A549 (cell line): ENCODE measurements around the gene MROH2B. TPM values are rescaled to one million over a fixed set of nuclear protein-coding genes. Genes with fewer than 3 reads are reported as not detected.

Experiments
- ATAC-seq, 2 experiments: fragments of 200-7000 bp in 1 of 2; fragments of >200 bp in 1 of 2; cut with Nextera tagmentation in 1 of 2; cut with Tn5 transposase in 1 of 2; 3 replicates each; pipeline versions ENCODE4 v1.8.0 to v1.9.1; 2018 to 2020; ENCODE audit warnings: mild to moderate bottlenecking in 1 of 2, moderate library complexity in 1 of 2
- CTCF ChIA-PET: fragments of 300-600 bp; sonication (Branson Sonifier 250); formaldehyde crosslinking; extraction: SDS; loops from one replicate; lab custom pipeline; 2021; ENCODE audit warnings: antibody characterized with exemption, inconsistent platforms; lab: Yijun Ruan, JAX
- POLR2A ChIA-PET: fragments of 350-600 bp; formaldehyde crosslinking; extraction: SDS; loops from one replicate; lab custom pipeline; 2021; ENCODE audit warnings: antibody characterized with exemption, inconsistent platforms; lab: Yijun Ruan, JAX
- DNase-seq, 2 experiments: peaks; one replicate each; pipeline versions ENCODE4 v3.0.0 to v3.0.0-alpha.2; 2011 to 2016; ENCODE audit warnings: low read depth in 1 of 2, low spot score in 1 of 2
- FAIRE-seq: peaks from 2 replicates; lab custom pipeline; 2011; peaks lifted over from hg19 to GRCh38; lab: Jason Lieb, UNC
- H3K27ac ChIP-seq, 2 experiments: fragments of >200 bp; sonication (Bioruptor Twin); formaldehyde crosslinking; 3 replicates each; pipeline ENCODE4 v1.5.1; 2016 to 2017
- H3K4me1 ChIP-seq: fragments of >200 bp; sonication (Bioruptor Twin); formaldehyde crosslinking; 3 replicates; pipeline ENCODE4 v1.6.1; 2016
- H3K4me2 ChIP-seq: fragments of >200 bp; sonication (Bioruptor Twin); formaldehyde crosslinking; 3 replicates; pipeline ENCODE4 v1.6.1; 2016
- H3K4me3 ChIP-seq: fragments of >200 bp; sonication (Bioruptor Twin); formaldehyde crosslinking; 3 replicates; pipeline ENCODE4 v1.5.1; 2016
- H3K9me3 ChIP-seq: fragments of >200 bp; sonication (Bioruptor Twin); formaldehyde crosslinking; 3 replicates; pipeline ENCODE4 v1.6.1; 2016
- CHD2 ChIP-seq: fragments of 150-350 bp; IDR thresholded peaks from 2 replicates; pipeline ENCODE4 v1.6.1; 2014; ENCODE audit warnings: low read length; ENCODE audit not compliant: partially characterized antibody
- CTCF ChIP-seq: fragments of >200 bp; sonication (Bioruptor Twin); formaldehyde crosslinking; IDR thresholded peaks from 3 replicates; pipeline ENCODE4 v1.5.1; 2016
- E2F6 ChIP-seq: IDR thresholded peaks from 2 replicates; pipeline ENCODE4 v1.6.1; 2012; ENCODE audit warnings: low read depth, borderline replicate concordance
- EHF ChIP-seq: fragments of 250-450 bp; sonication (Bioruptor Pico); IDR thresholded peaks from 2 replicates; pipeline ENCODE4 v1.5.0; 2020; ENCODE audit warnings: mild to moderate bottlenecking
- FOSL2 ChIP-seq, 2 experiments: fragments of 450-650 bp in 1 of 2; fragments of >200 bp in 1 of 2; sonication (Bioruptor Twin) in 1 of 2; formaldehyde crosslinking; IDR thresholded peaks; 2 replicates each; pipeline versions ENCODE4 v1.5.0 to v1.6.1; 2016 to 2020; ENCODE audit warnings: mild to moderate bottlenecking in 1 of 2, moderate library complexity in 1 of 2
- FOXS1 ChIP-seq: fragments of 250-450 bp; sonication (Bioruptor Pico); IDR thresholded peaks from 2 replicates; pipeline ENCODE4 v1.5.0; 2020; ENCODE audit warnings: mild to moderate bottlenecking, moderate library complexity
- HEYL ChIP-seq: fragments of 250-450 bp; sonication (Bioruptor Pico); IDR thresholded peaks from 2 replicates; pipeline ENCODE4 v1.8.0; 2021; ENCODE audit warnings: mild to moderate bottlenecking, moderate library complexity
- HOXB5 ChIP-seq: fragments of 250-450 bp; sonication (Bioruptor Pico); IDR thresholded peaks from 2 replicates; pipeline ENCODE4 v1.5.0; 2020; ENCODE audit warnings: mild to moderate bottlenecking, moderate library complexity
- JUNB ChIP-seq: fragments of >200 bp; sonication (Bioruptor Twin); formaldehyde crosslinking; IDR thresholded peaks from 2 replicates; pipeline ENCODE4 v1.6.1; 2016
- KDM5A ChIP-seq: fragments of 200-600 bp; sonication (generic); IDR thresholded peaks from 2 replicates; pipeline ENCODE4 v1.6.1; 2016; ENCODE audit warnings: antibody characterized with exemption, mild to moderate bottlenecking
- NPAS2 ChIP-seq: fragments of 250-450 bp; sonication (Bioruptor Pico); IDR thresholded peaks from 2 replicates; pipeline ENCODE4 v1.8.0; 2022; ENCODE audit warnings: mild to moderate bottlenecking, moderate library complexity, borderline replicate concordance
- NR3C1 ChIP-seq: fragments of >200 bp; sonication (Bioruptor Twin); formaldehyde crosslinking; IDR thresholded peaks from 3 replicates; pipeline ENCODE4 v1.6.1; 2017
- PHF8 ChIP-seq: fragments of 200-600 bp; sonication (generic); IDR thresholded peaks from 2 replicates; pipeline ENCODE4 v1.6.1; 2016; ENCODE audit warnings: low read depth, mild to moderate bottlenecking, antibody characterized with exemption, moderate library complexity, borderline replicate concordance
- RAD21 ChIP-seq, 2 experiments: fragments of >200 bp in 1 of 2; sonication (Bioruptor Twin) in 1 of 2; formaldehyde crosslinking in 1 of 2; IDR thresholded peaks in 1 of 2; conservative IDR thresholded peaks in 1 of 2; 2 replicates in 1 of 2; 3 replicates in 1 of 2; pipeline ENCODE4 v1.6.1; 2012 to 2018; ENCODE audit warnings: inconsistent platforms in 1 of 2
- RCOR1 ChIP-seq: fragments of 150-350 bp; IDR thresholded peaks from 2 replicates; pipeline ENCODE4 v1.6.1; 2014; ENCODE audit warnings: antibody characterized with exemption, low read length, low read depth
- REST ChIP-seq: fragments of 200-600 bp; sonication (generic); IDR thresholded peaks from 2 replicates; pipeline ENCODE4 v1.6.1; 2016; ENCODE audit warnings: antibody characterized with exemption, mild to moderate bottlenecking, moderate library complexity
- RNF2 ChIP-seq: fragments of 200-600 bp; sonication (generic); IDR thresholded peaks from 2 replicates; pipeline ENCODE4 v1.6.1; 2016; ENCODE audit warnings: low read depth, mild to moderate bottlenecking, antibody characterized with exemption, moderate library complexity, borderline replicate concordance
- SREBF2 ChIP-seq: fragments of 450-650 bp; IDR thresholded peaks from 2 replicates; pipeline ENCODE4 v1.6.1; 2014; ENCODE audit warnings: mild to moderate bottlenecking, moderate library complexity
- TP53 ChIP-seq: fragments of 250-450 bp; sonication (Bioruptor Pico); IDR thresholded peaks from 2 replicates; pipeline ENCODE4 v1.5.0; 2021; ENCODE audit warnings: mild to moderate bottlenecking, moderate library complexity
- ZC3H11A ChIP-seq: fragments of 450-650 bp; IDR thresholded peaks from 2 replicates; pipeline ENCODE4 v1.6.1; 2014; ENCODE audit warnings: antibody characterized with exemption, mild to moderate bottlenecking
- ZNF302 ChIP-seq: fragments of 250-450 bp; sonication (Bioruptor Pico); IDR thresholded peaks from 2 replicates; pipeline ENCODE4 v1.9.0; 2021; ENCODE audit warnings: inconsistent platforms, mild to moderate bottlenecking, moderate library complexity
- ZSCAN20 ChIP-seq: fragments of 250-450 bp; sonication (Bioruptor Pico); IDR thresholded peaks from 2 replicates; pipeline ENCODE4 v1.8.0; 2022; ENCODE audit warnings: mild to moderate bottlenecking, moderate library complexity
- polyA plus RNA-seq, 4 experiments: library from polyadenylated mRNA; depleted of rRNA in 3 of 4; stranded (reverse); fragments of >200 nt; fragmentation: RNase III in 1 of 4; extraction: RNeasy Plus Mini Kit Qiagen cat#74134 plus additional on column Dnase treatment in 1 of 4; gene quantifications; 2 replicates in 3 of 4; 3 replicates in 1 of 4; pipeline ENCODE4 v1.2.3, GENCODE V29; 2011 to 2017

The MROH2B gene
- polyA plus RNA-seq, 2 of the 4 experiments (the other 2 are of a cell fraction) = not detected

GRCh38 chr5:41109186-41109585 lies 38.0 kb upstream of the MROH2B start:
- Histone ChIP-seq H3K9me3 (no peaks in the 10 kb centered on the region), H3K27ac (no peak overlapping the region), H3K4me2 (no peak overlapping the region), H3K4me3 (no peak overlapping the region), H3K4me1 (no peaks in the 10 kb centered on the region)
- no peak for FAIRE-seq
- DNase-seq = no peak
- ChIA-PET CTCF (no interaction called here), POLR2A (no interaction called here)
- ATAC-seq = no peak
- no peak for TF ChIP-seq REST
- no peak for TF ChIP-seq CHD2
- no peak for TF ChIP-seq JUNB
- no peak for TF ChIP-seq CTCF
- TF ChIP-seq RNF2 = no peak
- no peak for TF ChIP-seq E2F6
- TF ChIP-seq PHF8 = no peak
- no peak for TF ChIP-seq EHF
- no peak for TF ChIP-seq SREBF2
- TF ChIP-seq TP53 (CRISPR knock-in tag) = no peak
- no peak for TF ChIP-seq RAD21 (conservative IDR thresholded peaks at IDR 0.05 in 1 of 2, IDR thresholded peaks at IDR 0.05 in 1 of 2)
- no peak for TF ChIP-seq ZNF302 (CRISPR knock-in tag)
- no peak for TF ChIP-seq HOXB5 (CRISPR knock-in tag)
- no peak for TF ChIP-seq NR3C1
- no peak for TF ChIP-seq HEYL
- no peak for TF ChIP-seq FOSL2 (IDR thresholded peaks at IDR 0.05)
- TF ChIP-seq FOSL2 (CRISPR knock-in tag; IDR thresholded peaks at IDR 0.05) = no peak

GRCh38 chr5:41102341-41102740 lies 31.2 kb upstream of the MROH2B start:
- Histone ChIP-seq H3K27ac (no peak overlapping the region), H3K4me2 (no peak overlapping the region), H3K4me1 (no peaks in the 10 kb centered on the region), H3K9me3 (no peaks in the 10 kb centered on the region), H3K4me3 (no peak overlapping the region)
- ATAC-seq = no peak
- POLR2A ChIA-PET = no interaction called here
- TF ChIP-seq RCOR1 = no peak
- TF ChIP-seq FOXS1 (CRISPR knock-in tag) = no peak
- no peak for TF ChIP-seq TP53 (CRISPR knock-in tag)
- TF ChIP-seq KDM5A = no peak
- no peak for TF ChIP-seq HEYL
- no peak for TF ChIP-seq EHF
- TF ChIP-seq NPAS2 (CRISPR knock-in tag) = no peak
- no peak for TF ChIP-seq SREBF2
- TF ChIP-seq ZSCAN20 (CRISPR knock-in tag) = no peak
- TF ChIP-seq ZC3H11A = no peak
- CTCF ChIA-PET = no interaction called here
- no peak for DNase-seq
- FAIRE-seq = no peak
